GM12878 (cell line): ENCODE results near the gene DPM3.

ENCODE experiments used
- MXI1 ChIP-seq: fragments of 150-350 bp; IDR thresholded peaks from 2 replicates; pipeline ENCODE4 v1.6.1; 2011; ENCODE audit warnings: low read depth, mild to moderate bottlenecking, inconsistent platforms, low read length, improper control_type of control experiment
- MYC ChIP-seq: IDR thresholded peaks from 2 replicates; pipeline ENCODE4 v1.6.1; 2011; ENCODE audit warnings: mild to moderate bottlenecking, low read length, moderate library complexity, inconsistent platforms; ENCODE audit not compliant: insufficient read depth, insufficient replicate concordance, insufficient read length, severe bottlenecking
- NFXL1 ChIP-seq: fragments of 450-650 bp; IDR thresholded peaks from 2 replicates; pipeline ENCODE4 v1.6.1; 2017; ENCODE audit warnings: antibody characterized with exemption, mild to moderate bottlenecking, borderline replicate concordance
- NRF1 ChIP-seq: conservative IDR thresholded peaks from 2 replicates; pipeline ENCODE4 v1.6.1; 2011; ENCODE audit warnings: mild to moderate bottlenecking, low read depth, low read length, improper control_type of control experiment
- POLR2A ChIP-seq: IDR thresholded peaks from 2 replicates; pipeline ENCODE4 v1.6.1; 2011; ENCODE audit warnings: low read depth, mild to moderate bottlenecking, low read length
- RAD21 ChIP-seq: IDR thresholded peaks from 2 replicates; pipeline ENCODE4 v1.6.1; 2011; ENCODE audit warnings: mild to moderate bottlenecking, low read depth, low read length, moderate library complexity; ENCODE audit not compliant: insufficient read depth
- RFX5 ChIP-seq: IDR thresholded peaks from 2 replicates; pipeline ENCODE4 v1.6.1; 2011; ENCODE audit warnings: low read depth, low read length, improper control_type of control experiment
- RUNX3 ChIP-seq: IDR thresholded peaks from 2 replicates; pipeline ENCODE4 v1.6.1; 2012; ENCODE audit warnings: low read length, inconsistent platforms
- TF ChIP-seq, protein P1 (sequence below): IDR thresholded peaks from 2 replicates; pipeline ENCODE4 v1.6.1; 2012; ENCODE audit warnings: mild to moderate bottlenecking, low read depth, low read length
- TF ChIP-seq, protein P2 (sequence below): fragments of 450-650 bp; IDR thresholded peaks from 2 replicates; pipeline ENCODE4 v1.6.1; 2017; ENCODE audit warnings: mild to moderate bottlenecking, moderate library complexity
- TF ChIP-seq, protein P3 (sequence below), 3 experiments: IDR thresholded peaks in 2 of 3; conservative IDR thresholded peaks in 1 of 3; 2 replicates each; pipeline ENCODE4 v1.5.1; 2011; ENCODE audit warnings: low read depth in 3 of 3, low read length in 3 of 3, mild to moderate bottlenecking in 3 of 3, control low read depth in 2 of 3, moderate library complexity in 2 of 3, inconsistent platforms in 1 of 3, mixed read lengths in 1 of 3; ENCODE audit not compliant: control insufficient read depth in 2 of 3, insufficient read depth in 1 of 3; ENCODE audit errors: extremely low read depth in 1 of 3
- TF ChIP-seq, protein P4 (sequence below): fragments of 450-650 bp; formaldehyde crosslinking; IDR thresholded peaks from 2 replicates; pipeline ENCODE4 v1.4.0; 2020; ENCODE audit warnings: mild to moderate bottlenecking, moderate library complexity
- TF ChIP-seq, protein P5 (sequence below): IDR thresholded peaks from 2 replicates; pipeline ENCODE4 v1.6.1; 2011; ENCODE audit warnings: mild to moderate bottlenecking, low read depth, low read length, moderate library complexity; ENCODE audit not compliant: insufficient replicate concordance
- TF ChIP-seq, protein P6 (sequence below): fragments of 450-650 bp; IDR thresholded peaks from 2 replicates; pipeline ENCODE4 v1.6.1; 2016; ENCODE audit warnings: mild to moderate bottlenecking

DNA sequence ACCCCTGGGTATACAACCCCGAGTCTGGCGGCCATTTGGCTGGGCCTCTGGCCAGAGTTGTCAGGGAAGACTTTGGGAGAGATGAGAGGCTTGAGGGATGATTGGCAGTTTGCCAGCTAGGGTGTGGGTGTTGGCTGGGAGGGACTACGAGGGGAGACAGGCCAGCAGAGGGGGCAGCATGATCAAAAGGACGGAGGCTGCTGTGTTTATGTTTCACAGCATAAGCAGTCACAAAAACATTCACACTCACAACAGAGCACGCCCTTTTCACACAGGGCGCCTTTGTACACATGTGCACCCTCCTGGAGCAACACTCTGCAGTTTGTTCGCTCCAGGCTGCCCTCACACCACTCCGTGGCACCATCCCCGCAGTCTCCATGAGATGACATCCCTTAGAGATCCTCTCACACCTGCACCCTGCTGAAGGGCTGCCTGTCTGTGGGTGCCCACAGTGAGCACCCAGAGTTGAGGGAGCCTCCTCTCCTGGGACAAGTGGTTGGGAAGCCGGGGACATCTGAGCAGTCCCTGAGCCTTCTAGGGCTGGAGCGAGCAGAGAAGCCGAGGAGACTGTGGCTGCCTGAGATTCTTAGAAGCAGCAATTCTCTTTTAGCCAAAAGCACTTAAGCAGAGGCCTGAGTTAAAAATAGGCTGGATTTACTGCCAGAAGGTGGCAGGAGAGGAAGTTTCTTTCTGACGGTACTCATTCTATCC, 46.3 kb downstream of the DPM3 start:
- no peak for TF ChIP-seq NRF1
- TF ChIP-seq, protein P1, sequence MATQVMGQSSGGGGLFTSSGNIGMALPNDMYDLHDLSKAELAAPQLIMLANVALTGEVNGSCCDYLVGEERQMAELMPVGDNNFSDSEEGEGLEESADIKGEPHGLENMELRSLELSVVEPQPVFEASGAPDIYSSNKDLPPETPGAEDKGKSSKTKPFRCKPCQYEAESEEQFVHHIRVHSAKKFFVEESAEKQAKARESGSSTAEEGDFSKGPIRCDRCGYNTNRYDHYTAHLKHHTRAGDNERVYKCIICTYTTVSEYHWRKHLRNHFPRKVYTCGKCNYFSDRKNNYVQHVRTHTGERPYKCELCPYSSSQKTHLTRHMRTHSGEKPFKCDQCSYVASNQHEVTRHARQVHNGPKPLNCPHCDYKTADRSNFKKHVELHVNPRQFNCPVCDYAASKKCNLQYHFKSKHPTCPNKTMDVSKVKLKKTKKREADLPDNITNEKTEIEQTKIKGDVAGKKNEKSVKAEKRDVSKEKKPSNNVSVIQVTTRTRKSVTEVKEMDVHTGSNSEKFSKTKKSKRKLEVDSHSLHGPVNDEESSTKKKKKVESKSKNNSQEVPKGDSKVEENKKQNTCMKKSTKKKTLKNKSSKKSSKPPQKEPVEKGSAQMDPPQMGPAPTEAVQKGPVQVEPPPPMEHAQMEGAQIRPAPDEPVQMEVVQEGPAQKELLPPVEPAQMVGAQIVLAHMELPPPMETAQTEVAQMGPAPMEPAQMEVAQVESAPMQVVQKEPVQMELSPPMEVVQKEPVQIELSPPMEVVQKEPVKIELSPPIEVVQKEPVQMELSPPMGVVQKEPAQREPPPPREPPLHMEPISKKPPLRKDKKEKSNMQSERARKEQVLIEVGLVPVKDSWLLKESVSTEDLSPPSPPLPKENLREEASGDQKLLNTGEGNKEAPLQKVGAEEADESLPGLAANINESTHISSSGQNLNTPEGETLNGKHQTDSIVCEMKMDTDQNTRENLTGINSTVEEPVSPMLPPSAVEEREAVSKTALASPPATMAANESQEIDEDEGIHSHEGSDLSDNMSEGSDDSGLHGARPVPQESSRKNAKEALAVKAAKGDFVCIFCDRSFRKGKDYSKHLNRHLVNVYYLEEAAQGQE: no peak
- TF ChIP-seq, protein P2, sequence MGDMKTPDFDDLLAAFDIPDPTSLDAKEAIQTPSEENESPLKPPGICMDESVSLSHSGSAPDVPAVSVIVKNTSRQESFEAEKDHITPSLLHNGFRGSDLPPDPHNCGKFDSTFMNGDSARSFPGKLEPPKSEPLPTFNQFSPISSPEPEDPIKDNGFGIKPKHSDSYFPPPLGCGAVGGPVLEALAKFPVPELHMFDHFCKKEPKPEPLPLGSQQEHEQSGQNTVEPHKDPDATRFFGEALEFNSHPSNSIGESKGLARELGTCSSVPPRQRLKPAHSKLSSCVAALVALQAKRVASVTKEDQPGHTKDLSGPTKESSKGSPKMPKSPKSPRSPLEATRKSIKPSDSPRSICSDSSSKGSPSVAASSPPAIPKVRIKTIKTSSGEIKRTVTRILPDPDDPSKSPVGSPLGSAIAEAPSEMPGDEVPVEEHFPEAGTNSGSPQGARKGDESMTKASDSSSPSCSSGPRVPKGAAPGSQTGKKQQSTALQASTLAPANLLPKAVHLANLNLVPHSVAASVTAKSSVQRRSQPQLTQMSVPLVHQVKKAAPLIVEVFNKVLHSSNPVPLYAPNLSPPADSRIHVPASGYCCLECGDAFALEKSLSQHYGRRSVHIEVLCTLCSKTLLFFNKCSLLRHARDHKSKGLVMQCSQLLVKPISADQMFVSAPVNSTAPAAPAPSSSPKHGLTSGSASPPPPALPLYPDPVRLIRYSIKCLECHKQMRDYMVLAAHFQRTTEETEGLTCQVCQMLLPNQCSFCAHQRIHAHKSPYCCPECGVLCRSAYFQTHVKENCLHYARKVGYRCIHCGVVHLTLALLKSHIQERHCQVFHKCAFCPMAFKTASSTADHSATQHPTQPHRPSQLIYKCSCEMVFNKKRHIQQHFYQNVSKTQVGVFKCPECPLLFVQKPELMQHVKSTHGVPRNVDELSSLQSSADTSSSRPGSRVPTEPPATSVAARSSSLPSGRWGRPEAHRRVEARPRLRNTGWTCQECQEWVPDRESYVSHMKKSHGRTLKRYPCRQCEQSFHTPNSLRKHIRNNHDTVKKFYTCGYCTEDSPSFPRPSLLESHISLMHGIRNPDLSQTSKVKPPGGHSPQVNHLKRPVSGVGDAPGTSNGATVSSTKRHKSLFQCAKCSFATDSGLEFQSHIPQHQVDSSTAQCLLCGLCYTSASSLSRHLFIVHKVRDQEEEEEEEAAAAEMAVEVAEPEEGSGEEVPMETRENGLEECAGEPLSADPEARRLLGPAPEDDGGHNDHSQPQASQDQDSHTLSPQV: no peak
- TF ChIP-seq, protein P3, sequence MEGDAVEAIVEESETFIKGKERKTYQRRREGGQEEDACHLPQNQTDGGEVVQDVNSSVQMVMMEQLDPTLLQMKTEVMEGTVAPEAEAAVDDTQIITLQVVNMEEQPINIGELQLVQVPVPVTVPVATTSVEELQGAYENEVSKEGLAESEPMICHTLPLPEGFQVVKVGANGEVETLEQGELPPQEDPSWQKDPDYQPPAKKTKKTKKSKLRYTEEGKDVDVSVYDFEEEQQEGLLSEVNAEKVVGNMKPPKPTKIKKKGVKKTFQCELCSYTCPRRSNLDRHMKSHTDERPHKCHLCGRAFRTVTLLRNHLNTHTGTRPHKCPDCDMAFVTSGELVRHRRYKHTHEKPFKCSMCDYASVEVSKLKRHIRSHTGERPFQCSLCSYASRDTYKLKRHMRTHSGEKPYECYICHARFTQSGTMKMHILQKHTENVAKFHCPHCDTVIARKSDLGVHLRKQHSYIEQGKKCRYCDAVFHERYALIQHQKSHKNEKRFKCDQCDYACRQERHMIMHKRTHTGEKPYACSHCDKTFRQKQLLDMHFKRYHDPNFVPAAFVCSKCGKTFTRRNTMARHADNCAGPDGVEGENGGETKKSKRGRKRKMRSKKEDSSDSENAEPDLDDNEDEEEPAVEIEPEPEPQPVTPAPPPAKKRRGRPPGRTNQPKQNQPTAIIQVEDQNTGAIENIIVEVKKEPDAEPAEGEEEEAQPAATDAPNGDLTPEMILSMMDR (IDR thresholded peaks at IDR 0.05 in 2 of 3, conservative IDR thresholded peaks at IDR 0.05 in 1 of 3; ENCODE audit: control insufficient read depth in 2 of 3, extremely low read depth in 1 of 3, insufficient read depth in 1 of 3, low read depth in 3 of 3, low read length in 3 of 3): peak; percentile 33 to 59 (median 35); a peak in 4 of 6 replicates
- TF ChIP-seq, protein P4, sequence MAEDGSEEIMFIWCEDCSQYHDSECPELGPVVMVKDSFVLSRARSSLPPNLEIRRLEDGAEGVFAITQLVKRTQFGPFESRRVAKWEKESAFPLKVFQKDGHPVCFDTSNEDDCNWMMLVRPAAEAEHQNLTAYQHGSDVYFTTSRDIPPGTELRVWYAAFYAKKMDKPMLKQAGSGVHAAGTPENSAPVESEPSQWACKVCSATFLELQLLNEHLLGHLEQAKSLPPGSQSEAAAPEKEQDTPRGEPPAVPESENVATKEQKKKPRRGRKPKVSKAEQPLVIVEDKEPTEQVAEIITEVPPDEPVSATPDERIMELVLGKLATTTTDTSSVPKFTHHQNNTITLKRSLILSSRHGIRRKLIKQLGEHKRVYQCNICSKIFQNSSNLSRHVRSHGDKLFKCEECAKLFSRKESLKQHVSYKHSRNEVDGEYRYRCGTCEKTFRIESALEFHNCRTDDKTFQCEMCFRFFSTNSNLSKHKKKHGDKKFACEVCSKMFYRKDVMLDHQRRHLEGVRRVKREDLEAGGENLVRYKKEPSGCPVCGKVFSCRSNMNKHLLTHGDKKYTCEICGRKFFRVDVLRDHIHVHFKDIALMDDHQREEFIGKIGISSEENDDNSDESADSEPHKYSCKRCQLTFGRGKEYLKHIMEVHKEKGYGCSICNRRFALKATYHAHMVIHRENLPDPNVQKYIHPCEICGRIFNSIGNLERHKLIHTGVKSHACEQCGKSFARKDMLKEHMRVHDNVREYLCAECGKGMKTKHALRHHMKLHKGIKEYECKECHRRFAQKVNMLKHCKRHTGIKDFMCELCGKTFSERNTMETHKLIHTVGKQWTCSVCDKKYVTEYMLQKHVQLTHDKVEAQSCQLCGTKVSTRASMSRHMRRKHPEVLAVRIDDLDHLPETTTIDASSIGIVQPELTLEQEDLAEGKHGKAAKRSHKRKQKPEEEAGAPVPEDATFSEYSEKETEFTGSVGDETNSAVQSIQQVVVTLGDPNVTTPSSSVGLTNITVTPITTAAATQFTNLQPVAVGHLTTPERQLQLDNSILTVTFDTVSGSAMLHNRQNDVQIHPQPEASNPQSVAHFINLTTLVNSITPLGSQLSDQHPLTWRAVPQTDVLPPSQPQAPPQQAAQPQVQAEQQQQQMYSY (CRISPR knock-in tag): no peak
- TF ChIP-seq, protein P5, sequence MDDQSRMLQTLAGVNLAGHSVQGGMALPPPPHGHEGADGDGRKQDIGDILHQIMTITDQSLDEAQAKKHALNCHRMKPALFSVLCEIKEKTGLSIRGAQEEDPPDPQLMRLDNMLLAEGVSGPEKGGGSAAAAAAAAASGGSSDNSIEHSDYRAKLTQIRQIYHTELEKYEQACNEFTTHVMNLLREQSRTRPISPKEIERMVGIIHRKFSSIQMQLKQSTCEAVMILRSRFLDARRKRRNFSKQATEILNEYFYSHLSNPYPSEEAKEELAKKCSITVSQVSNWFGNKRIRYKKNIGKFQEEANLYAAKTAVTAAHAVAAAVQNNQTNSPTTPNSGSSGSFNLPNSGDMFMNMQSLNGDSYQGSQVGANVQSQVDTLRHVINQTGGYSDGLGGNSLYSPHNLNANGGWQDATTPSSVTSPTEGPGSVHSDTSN: no peak
- TF ChIP-seq RUNX3: no peak
- TF ChIP-seq POLR2A: no peak
- no peak for TF ChIP-seq RFX5
- TF ChIP-seq RAD21: peak; percentile 52
- TF ChIP-seq NFXL1: no peak
- TF ChIP-seq MXI1: no peak
- no peak for TF ChIP-seq MYC
- TF ChIP-seq, protein P6, sequence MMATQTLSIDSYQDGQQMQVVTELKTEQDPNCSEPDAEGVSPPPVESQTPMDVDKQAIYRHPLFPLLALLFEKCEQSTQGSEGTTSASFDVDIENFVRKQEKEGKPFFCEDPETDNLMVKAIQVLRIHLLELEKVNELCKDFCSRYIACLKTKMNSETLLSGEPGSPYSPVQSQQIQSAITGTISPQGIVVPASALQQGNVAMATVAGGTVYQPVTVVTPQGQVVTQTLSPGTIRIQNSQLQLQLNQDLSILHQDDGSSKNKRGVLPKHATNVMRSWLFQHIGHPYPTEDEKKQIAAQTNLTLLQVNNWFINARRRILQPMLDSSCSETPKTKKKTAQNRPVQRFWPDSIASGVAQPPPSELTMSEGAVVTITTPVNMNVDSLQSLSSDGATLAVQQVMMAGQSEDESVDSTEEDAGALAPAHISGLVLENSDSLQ: no peak
